Lower lobe of right lung (tissue), 2 donors: Measurements from ENCODE around the gene CHTF8. TPM values are rescaled to one million over a fixed set of nuclear protein-coding genes. Genes with fewer than 3 reads are reported as not detected.

Experiments used
- ATAC-seq, 2 donors: fragments of 200-7000 bp; cut with Tn5 transposase; one replicate each; pipeline ENCODE4 v1.9.1; 2020 to 2022; ENCODE audit warnings: mild to moderate bottlenecking in 2 of 2, moderate library complexity in 2 of 2
- DNase-seq: peaks from one replicate; pipeline ENCODE4 v3.0.0-alpha.2; 2020
- H3K27ac ChIP-seq: fragments of 200-600 bp; one replicate; pipeline ENCODE4 v1.8.0; 2022
- H3K27me3 ChIP-seq: fragments of 200-600 bp; one replicate; pipeline ENCODE4 v1.8.0; 2022; ENCODE audit warnings: low read depth
- H3K36me3 ChIP-seq: fragments of 200-600 bp; one replicate; pipeline ENCODE4 v1.8.0; 2022; ENCODE audit warnings: mild to moderate bottlenecking
- H3K4me1 ChIP-seq: fragments of 200-600 bp; one replicate; pipeline ENCODE4 v1.8.0; 2022
- H3K4me3 ChIP-seq: fragments of 200-600 bp; one replicate; pipeline ENCODE4 v1.8.0; 2022; ENCODE audit warnings: mild to moderate bottlenecking
- H3K9me3 ChIP-seq: fragments of 200-600 bp; one replicate; pipeline ENCODE4 v1.8.0; 2022
- CTCF ChIP-seq: fragments of 200-600 bp; IDR thresholded peaks from one replicate; pipeline ENCODE4 v1.8.0; 2022; ENCODE audit warnings: antibody characterized with exemption, mild to moderate bottlenecking
- intact Hi-C: fragments of 100-400 bp; cut with DNase I; formaldehyde crosslinking; loops from one replicate; pipeline ENCODE4 v1.11.0; 2022
- total RNA-seq: library from RNA; stranded (reverse); fragmentation: NEBNext Ultra II Directional; extraction: Animal tissue kit (Norgen Biotek cat#: 25700); gene quantifications from one replicate; pipeline ENCODE4 v1.2.1, GENCODE V29; 2021
- donor health status: DM: no; HTN: yes; CAD: no; lungs with severe emphysema.

Gene CHTF8
- total RNA-seq, 1 donor from 2014 or later, result 126 TPM

DNA sequence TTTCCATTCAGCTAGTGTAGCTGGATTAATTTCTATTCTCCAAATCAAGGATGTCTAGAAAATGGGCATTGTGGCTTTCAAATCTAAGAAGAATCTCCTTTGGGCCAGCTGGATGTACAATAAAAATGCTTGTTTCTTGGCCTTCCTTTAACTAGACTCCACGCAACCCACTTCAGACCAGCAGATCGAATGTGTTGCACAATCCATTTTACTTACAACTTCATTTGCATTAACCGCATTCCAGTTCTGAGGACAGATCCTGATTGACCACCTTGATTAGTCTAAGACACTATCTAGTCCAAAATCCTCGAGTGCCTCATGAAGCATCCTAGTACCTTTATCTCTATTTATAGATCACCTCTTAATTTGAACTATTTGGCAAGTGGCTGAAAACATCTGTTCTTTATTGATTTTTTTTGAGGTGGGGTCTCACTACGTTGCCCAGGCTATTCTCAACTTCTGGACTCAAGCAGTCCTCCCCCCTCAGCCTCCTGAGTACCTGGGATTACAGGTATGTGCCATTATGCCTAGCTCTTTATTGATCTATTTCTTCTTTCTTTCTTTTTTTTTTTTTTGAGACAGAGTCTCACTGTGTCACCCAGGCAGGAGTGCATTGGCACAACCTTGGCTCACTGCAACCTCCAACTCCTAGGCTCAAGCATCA is 47.2 kb downstream of the CHTF8 start:
- ATAC-seq (no peak), DNase-seq (no peak)
- H3K4me1 ChIP-seq, result peaks cover 13% of the 10 kb centered on the region
- no peaks in the 10 kb centered on the region for H3K9me3 ChIP-seq
- peak overlapping the region; percentile 13 for H3K4me3 ChIP-seq
- intact Hi-C loops, result no loop called here
- H3K27ac ChIP-seq, result no peak overlapping the region
- no peaks in the 10 kb centered on the region for H3K27me3 ChIP-seq
- TF ChIP-seq CTCF, result no peak
- peaks cover 15% of the 10 kb centered on the region for H3K36me3 ChIP-seq

DNA sequence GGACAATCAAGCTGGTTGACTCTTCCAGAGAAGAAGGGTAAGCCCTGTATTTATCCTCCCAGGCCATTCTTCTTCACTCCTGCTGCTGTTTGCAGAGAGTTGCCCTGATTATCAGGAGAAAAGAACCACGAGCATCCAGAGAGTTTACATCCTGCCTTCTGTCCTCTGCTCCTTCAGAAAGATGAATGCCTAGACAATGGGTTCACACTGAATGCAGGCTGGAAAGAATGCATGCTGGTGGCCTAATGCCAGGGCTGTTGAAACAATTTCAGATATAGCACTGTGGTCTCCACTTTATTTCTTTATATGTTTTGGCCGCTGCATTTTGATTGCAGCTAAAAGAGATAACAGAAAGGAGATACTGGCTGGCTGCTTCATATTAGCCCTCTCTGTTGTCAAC is 48.1 kb downstream of the CHTF8 start:
- Histone ChIP-seq H3K36me3 (peaks cover 15% of the 10 kb centered on the region), H3K9me3 (no peaks in the 10 kb centered on the region), H3K4me1 (peaks cover 5% of the 10 kb centered on the region), H3K4me3 (no peak overlapping the region), H3K27me3 (no peaks in the 10 kb centered on the region), H3K27ac (no peak overlapping the region)
- TF ChIP-seq CTCF, result no peak
- ATAC-seq (no peak), DNase-seq (no peak)
- intact Hi-C loops, result no loop called here

- Histone ChIP-seq H3K9me3 (no peaks in the 10 kb centered on the region), H3K4me1 (no peaks in the 10 kb centered on the region), H3K27me3 (no peaks in the 10 kb centered on the region), H3K27ac (no peak overlapping the region), H3K36me3 (peaks cover 15% of the 10 kb centered on the region), H3K4me3 (no peak overlapping the region)
- intact Hi-C loops, result no loop called here
- DNase-seq, result peak; percentile 58
- peak; percentile 27 for TF ChIP-seq CTCF
- peak; percentile 43 to 56 for ATAC-seq
Observed at GRCh38 chr16:69083306-69083941, 49.0 kb downstream of the CHTF8 start.

GRCh38 chr16:69079697-69080096 is 52.7 kb downstream of the CHTF8 start:
- intact Hi-C loops, result no loop called here
- no peak for TF ChIP-seq CTCF
- Histone ChIP-seq H3K36me3 (peaks cover 14% of the 10 kb centered on the region), H3K27ac (no peak overlapping the region), H3K27me3 (no peaks in the 10 kb centered on the region), H3K4me3 (no peak overlapping the region), H3K9me3 (no peaks in the 10 kb centered on the region), H3K4me1 (no peaks in the 10 kb centered on the region)
- no peak for DNase-seq
- ATAC-seq, result no peak

DNA sequence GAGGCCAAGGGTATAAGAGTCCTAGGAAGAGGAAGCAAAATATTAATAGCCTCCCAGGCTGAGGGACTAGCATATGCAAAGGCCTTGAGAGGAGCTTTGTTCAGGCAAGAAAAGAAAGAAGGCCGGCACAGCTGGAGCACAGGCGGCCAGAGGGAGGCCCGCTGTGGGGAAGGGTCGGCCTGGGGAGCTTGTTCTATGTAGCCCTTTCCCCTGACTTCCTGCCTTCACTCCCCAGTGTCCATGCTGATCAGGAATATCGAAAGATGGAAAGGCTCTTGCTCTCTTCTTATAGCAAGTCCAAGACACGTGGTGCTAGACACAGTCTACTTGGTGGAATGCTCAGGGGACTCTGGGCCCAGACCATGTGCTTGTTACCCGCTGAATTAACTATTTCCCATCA is 54.3 kb downstream of the CHTF8 start:
- no peaks in the 10 kb centered on the region for H3K27me3 ChIP-seq
- TF ChIP-seq CTCF, result no peak
- DNase-seq (no peak), ATAC-seq (no peak)
- intact Hi-C loops, result no loop called here
- H3K9me3 ChIP-seq, result no peaks in the 10 kb centered on the region
- H3K36me3 ChIP-seq, result no peaks in the 10 kb centered on the region
- no peaks in the 10 kb centered on the region for H3K4me1 ChIP-seq
- no peak overlapping the region for H3K4me3 ChIP-seq
- no peak overlapping the region for H3K27ac ChIP-seq
